Neural cell (in vitro differentiated cells): Measurements from ENCODE around the gene TMSB4X. TPM values are rescaled to one million over a fixed set of nuclear protein-coding genes. Genes with fewer than 3 reads are reported as not detected.

Experiments
- H2AFZ ChIP-seq: fragments of 200-600, 300-800 bp; sonication (generic), shearing (Covaris generic); 2 replicates; pipeline ENCODE4 v1.6.0; 2014; ENCODE audit warnings: low read depth, mild to moderate bottlenecking, antibody characterized with exemption, low read length, moderate library complexity
- H3F3A ChIP-seq: fragments of 200-600 bp; shearing (Covaris generic); 2 replicates; pipeline ENCODE4 v1.6.1; 2016; ENCODE audit warnings: mild to moderate bottlenecking, moderate library complexity, mixed read lengths, antibody characterized with exemption, low read length; ENCODE audit not compliant: insufficient read depth, poor library complexity, severe bottlenecking
- H3K27ac ChIP-seq: fragments of 200-600, 300-800 bp; sonication (generic), shearing (Covaris generic); 2 replicates; pipeline ENCODE4 v1.5.1; 2014; ENCODE audit warnings: mild to moderate bottlenecking, low read length, moderate library complexity
- H3K27me3 ChIP-seq: fragments of 300-800, 200-600 bp; sonication (generic), shearing (Covaris generic); 2 replicates; pipeline ENCODE4 v1.6.0; 2014; ENCODE audit warnings: mild to moderate bottlenecking, low read depth, low read length, moderate library complexity; ENCODE audit not compliant: insufficient read depth
- H3K36me3 ChIP-seq: fragments of 300-800, 200-600 bp; sonication (generic), shearing (Covaris generic); 2 replicates; pipeline ENCODE4 v1.5.1; 2014; ENCODE audit warnings: mild to moderate bottlenecking, antibody characterized with exemption, low read length, moderate library complexity; ENCODE audit not compliant: insufficient read depth
- H3K4me2 ChIP-seq: fragments of 300-800, 200-600 bp; sonication (generic), shearing (Covaris generic); 2 replicates; pipeline ENCODE4 v1.6.0; 2014; ENCODE audit warnings: mild to moderate bottlenecking, low read length
- H3K4me3 ChIP-seq: fragments of 300-800, 200-600 bp; sonication (generic), shearing (Covaris generic); 2 replicates; pipeline ENCODE4 v1.5.1; 2014; ENCODE audit warnings: mild to moderate bottlenecking, low read length, moderate library complexity
- H3K79me2 ChIP-seq: fragments of 200-600 bp; shearing (Covaris generic); replicated peaks from 2 replicates; pipeline ENCODE4 v1.6.0; 2014; ENCODE audit warnings: mild to moderate bottlenecking, low read length, moderate library complexity; ENCODE audit not compliant: insufficient read depth
- H3K9ac ChIP-seq: fragments of 300-800, 200-600 bp; sonication (generic), shearing (Covaris generic); 2 replicates; pipeline ENCODE4 v1.6.1; 2016; ENCODE audit warnings: mild to moderate bottlenecking, low read length, mixed read lengths
- H3K9me2 ChIP-seq: fragments of 200-600 bp; shearing (Covaris generic); 2 replicates; pipeline ENCODE4 v1.6.1; 2016; ENCODE audit warnings: mild to moderate bottlenecking, low read length, mixed read lengths; ENCODE audit not compliant: insufficient read depth
- H3K9me3 ChIP-seq: fragments of 200-600, 300-800 bp; sonication (generic), shearing (Covaris generic); 2 replicates; pipeline ENCODE4 v1.6.1; 2016; ENCODE audit warnings: mild to moderate bottlenecking, mixed run types, low read length, moderate library complexity, mixed read lengths
- H4K20me1 ChIP-seq: fragments of 200-600 bp; shearing (Covaris generic); 2 replicates; pipeline ENCODE4 v1.6.1; 2016; ENCODE audit warnings: mild to moderate bottlenecking, mixed run types; ENCODE audit not compliant: insufficient read depth
- EP300 ChIP-seq: fragments of 450-650 bp; conservative IDR thresholded peaks from 2 replicates; pipeline ENCODE4 v1.6.1; 2014; ENCODE audit warnings: antibody characterized with exemption, mild to moderate bottlenecking, moderate library complexity; ENCODE audit not compliant: poor library complexity, severe bottlenecking
- EZH2 ChIP-seq: fragments of 200-600, 300-800 bp; shearing (Covaris generic), sonication (generic); IDR thresholded peaks from 2 replicates; pipeline ENCODE4 v1.6.1; 2014; ENCODE audit warnings: antibody characterized with exemption, low read length, borderline replicate concordance, mild to moderate bottlenecking; ENCODE audit not compliant: insufficient read depth, poor library complexity, severe bottlenecking
- MXI1 ChIP-seq: fragments of 450-650 bp; conservative IDR thresholded peaks from 2 replicates; pipeline ENCODE4 v1.6.1; 2014; ENCODE audit warnings: antibody characterized with exemption, mild to moderate bottlenecking; ENCODE audit not compliant: poor library complexity, severe bottlenecking
- POLR2AphosphoS5 ChIP-seq: IDR thresholded peaks from 2 replicates; pipeline ENCODE4 v1.6.1; 2012
- RAD21 ChIP-seq: fragments of 450-650 bp; conservative IDR thresholded peaks from 2 replicates; pipeline ENCODE4 v1.6.1; 2014; ENCODE audit warnings: antibody characterized with exemption, mild to moderate bottlenecking, moderate library complexity
- SMC3 ChIP-seq: fragments of 450-650 bp; conservative IDR thresholded peaks from 2 replicates; pipeline ENCODE4 v1.6.1; 2014; ENCODE audit warnings: antibody characterized with exemption, mild to moderate bottlenecking, moderate library complexity; ENCODE audit not compliant: poor library complexity
- TAF1 ChIP-seq: IDR thresholded peaks from 2 replicates; pipeline ENCODE4 v1.6.1; 2012; ENCODE audit warnings: low read depth
- polyA plus RNA-seq: library from polyadenylated mRNA; depleted of rRNA; stranded (reverse); fragments of >200 nt; gene quantifications from 2 replicates; pipeline ENCODE4 v1.2.3, GENCODE V29; 2014
- TF ChIP-seq, protein P1 (sequence below): fragments of 450-650 bp; IDR thresholded peaks from 2 replicates; pipeline ENCODE4 v1.5.1; 2014; ENCODE audit warnings: antibody characterized with exemption, mild to moderate bottlenecking, moderate library complexity; ENCODE audit not compliant: poor library complexity, severe bottlenecking
- TF ChIP-seq, protein P2 (sequence below): IDR thresholded peaks from 2 replicates; pipeline ENCODE4 v1.6.1; 2012; ENCODE audit warnings: borderline replicate concordance

TMSB4X gene
- polyA plus RNA-seq, 1 donor from 2014 or later, result 11,381 TPM

DNA sequence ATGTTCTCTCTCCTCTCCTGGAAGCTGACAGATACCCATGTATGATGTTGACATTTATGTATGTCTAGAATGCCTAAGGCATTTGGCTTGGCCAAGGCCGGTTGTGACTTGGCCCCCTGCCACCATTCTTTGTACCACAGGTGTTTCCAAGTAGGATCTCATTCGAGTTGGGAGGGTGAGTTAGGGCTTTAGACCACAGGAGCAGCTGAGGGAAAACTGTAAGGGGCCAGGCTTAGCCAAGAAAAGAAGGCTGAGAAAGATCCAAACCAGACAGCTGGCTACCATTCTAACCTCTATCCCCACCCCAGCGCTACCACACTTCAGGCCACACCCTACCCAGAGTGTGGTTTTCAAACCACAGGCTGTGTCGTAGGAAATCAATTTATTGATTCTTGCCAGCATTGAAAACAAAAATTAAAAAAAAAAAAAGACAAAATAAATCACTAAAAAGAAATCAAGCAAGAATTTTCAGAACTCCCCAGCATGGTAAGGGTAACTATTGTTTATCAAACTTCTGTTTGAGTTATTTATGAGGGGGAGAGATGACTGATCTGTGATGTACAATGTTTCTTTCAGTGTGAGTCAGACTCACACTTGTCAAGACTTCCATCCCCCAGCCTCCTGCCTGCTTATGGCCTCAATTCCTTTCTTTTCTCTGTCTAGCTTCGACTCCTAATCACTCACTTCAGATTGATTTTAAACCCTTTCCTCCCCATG is 9.9 kb downstream of the TMSB4X start:
- no peak overlapping the region for H2AFZ ChIP-seq
- no peak overlapping the region for H3K4me2 ChIP-seq
- no peak overlapping the region for H3K27ac ChIP-seq
- TF ChIP-seq TAF1 (no peak), MXI1 (no peak), SMC3 (no peak), RAD21 (no peak), POLR2AphosphoS5 (no peak), EP300 (no peak), EZH2 (no peak)
- TF ChIP-seq, protein P1, sequence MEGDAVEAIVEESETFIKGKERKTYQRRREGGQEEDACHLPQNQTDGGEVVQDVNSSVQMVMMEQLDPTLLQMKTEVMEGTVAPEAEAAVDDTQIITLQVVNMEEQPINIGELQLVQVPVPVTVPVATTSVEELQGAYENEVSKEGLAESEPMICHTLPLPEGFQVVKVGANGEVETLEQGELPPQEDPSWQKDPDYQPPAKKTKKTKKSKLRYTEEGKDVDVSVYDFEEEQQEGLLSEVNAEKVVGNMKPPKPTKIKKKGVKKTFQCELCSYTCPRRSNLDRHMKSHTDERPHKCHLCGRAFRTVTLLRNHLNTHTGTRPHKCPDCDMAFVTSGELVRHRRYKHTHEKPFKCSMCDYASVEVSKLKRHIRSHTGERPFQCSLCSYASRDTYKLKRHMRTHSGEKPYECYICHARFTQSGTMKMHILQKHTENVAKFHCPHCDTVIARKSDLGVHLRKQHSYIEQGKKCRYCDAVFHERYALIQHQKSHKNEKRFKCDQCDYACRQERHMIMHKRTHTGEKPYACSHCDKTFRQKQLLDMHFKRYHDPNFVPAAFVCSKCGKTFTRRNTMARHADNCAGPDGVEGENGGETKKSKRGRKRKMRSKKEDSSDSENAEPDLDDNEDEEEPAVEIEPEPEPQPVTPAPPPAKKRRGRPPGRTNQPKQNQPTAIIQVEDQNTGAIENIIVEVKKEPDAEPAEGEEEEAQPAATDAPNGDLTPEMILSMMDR, result no peak
- TF ChIP-seq, protein P2, sequence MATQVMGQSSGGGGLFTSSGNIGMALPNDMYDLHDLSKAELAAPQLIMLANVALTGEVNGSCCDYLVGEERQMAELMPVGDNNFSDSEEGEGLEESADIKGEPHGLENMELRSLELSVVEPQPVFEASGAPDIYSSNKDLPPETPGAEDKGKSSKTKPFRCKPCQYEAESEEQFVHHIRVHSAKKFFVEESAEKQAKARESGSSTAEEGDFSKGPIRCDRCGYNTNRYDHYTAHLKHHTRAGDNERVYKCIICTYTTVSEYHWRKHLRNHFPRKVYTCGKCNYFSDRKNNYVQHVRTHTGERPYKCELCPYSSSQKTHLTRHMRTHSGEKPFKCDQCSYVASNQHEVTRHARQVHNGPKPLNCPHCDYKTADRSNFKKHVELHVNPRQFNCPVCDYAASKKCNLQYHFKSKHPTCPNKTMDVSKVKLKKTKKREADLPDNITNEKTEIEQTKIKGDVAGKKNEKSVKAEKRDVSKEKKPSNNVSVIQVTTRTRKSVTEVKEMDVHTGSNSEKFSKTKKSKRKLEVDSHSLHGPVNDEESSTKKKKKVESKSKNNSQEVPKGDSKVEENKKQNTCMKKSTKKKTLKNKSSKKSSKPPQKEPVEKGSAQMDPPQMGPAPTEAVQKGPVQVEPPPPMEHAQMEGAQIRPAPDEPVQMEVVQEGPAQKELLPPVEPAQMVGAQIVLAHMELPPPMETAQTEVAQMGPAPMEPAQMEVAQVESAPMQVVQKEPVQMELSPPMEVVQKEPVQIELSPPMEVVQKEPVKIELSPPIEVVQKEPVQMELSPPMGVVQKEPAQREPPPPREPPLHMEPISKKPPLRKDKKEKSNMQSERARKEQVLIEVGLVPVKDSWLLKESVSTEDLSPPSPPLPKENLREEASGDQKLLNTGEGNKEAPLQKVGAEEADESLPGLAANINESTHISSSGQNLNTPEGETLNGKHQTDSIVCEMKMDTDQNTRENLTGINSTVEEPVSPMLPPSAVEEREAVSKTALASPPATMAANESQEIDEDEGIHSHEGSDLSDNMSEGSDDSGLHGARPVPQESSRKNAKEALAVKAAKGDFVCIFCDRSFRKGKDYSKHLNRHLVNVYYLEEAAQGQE, result no peak
- H3K9me3 ChIP-seq, result no peaks in the 10 kb centered on the region
- H3K27me3 ChIP-seq, result no peaks in the 10 kb centered on the region
- no peaks in the 10 kb centered on the region for H3K36me3 ChIP-seq
- no peaks in the 10 kb centered on the region for H4K20me1 ChIP-seq
- no peak overlapping the region for H3K4me3 ChIP-seq
- no peaks in the 10 kb centered on the region for H3K9me2 ChIP-seq
- H3K9ac ChIP-seq, result no peak overlapping the region
- no peaks in the 10 kb centered on the region for H3F3A ChIP-seq
- peaks cover 8% of the 10 kb centered on the region for H3K79me2 ChIP-seq

DNA sequence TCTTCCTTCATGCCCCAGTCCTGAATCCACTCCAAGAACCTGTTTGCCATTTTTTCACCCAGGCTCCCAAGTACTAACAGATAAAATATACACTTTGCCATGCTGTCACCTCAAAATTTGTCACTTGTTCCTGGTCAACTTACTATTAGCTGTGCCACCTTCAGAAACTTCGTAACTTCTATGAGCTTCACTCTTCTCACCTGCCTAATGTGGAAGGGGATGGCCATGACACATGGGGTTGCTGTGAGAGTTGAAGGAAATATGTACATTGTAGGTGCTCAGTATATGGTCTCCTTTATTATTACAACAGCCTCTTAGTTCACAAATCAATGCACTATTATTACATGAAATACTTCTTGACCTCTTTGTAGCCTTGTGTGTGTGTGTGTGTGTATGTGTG is 10.4 kb downstream of the TMSB4X start:
- Histone ChIP-seq H3K36me3 (no peaks in the 10 kb centered on the region), H3K4me2 (no peak overlapping the region), H3K9me3 (no peaks in the 10 kb centered on the region), H3K9ac (no peak overlapping the region), H4K20me1 (no peaks in the 10 kb centered on the region), H2AFZ (no peak overlapping the region), H3K4me3 (no peak overlapping the region), H3K9me2 (no peaks in the 10 kb centered on the region), H3K79me2 (peaks cover 5% of the 10 kb centered on the region), H3K27me3 (no peaks in the 10 kb centered on the region), H3F3A (no peaks in the 10 kb centered on the region), H3K27ac (no peak overlapping the region)
- TF ChIP-seq, protein P2, result no peak
- TF ChIP-seq RAD21 (no peak), SMC3 (no peak), TAF1 (no peak), POLR2AphosphoS5 (no peak)
